Neutrophil (primary cell): ENCODE data around the gene CYP8B1.

Experiments used
- H3K27ac ChIP-seq: fragments of 200-600 bp; sonication (generic); 2 replicates; pipeline ENCODE4 v1.5.1; 2016; ENCODE audit warnings: mild to moderate bottlenecking, moderate library complexity
- H3K27me3 ChIP-seq: fragments of 200-600 bp; sonication (generic); 2 replicates; pipeline ENCODE4 v1.6.0; 2016; ENCODE audit warnings: mild to moderate bottlenecking
- H3K36me3 ChIP-seq: fragments of 200-600 bp; sonication (generic); 2 replicates; pipeline ENCODE4 v1.5.1; 2017
- H3K4me1 ChIP-seq, 2 experiments: fragments of 200-600 bp in 1 of 2; sonication (generic) in 1 of 2; 1 replicate in 1 of 2; 2 replicates in 1 of 2; pipeline versions ENCODE4 v1.5.1 to v1.6.1; 2013 to 2016; ENCODE audit warnings: low read depth in 1 of 2, low read length in 1 of 2, mild to moderate bottlenecking in 1 of 2, moderate library complexity in 1 of 2; ENCODE audit not compliant: control insufficient read depth in 1 of 2, insufficient read depth in 1 of 2
- H3K4me3 ChIP-seq, 2 experiments: fragments of 200-600 bp in 1 of 2; sonication (generic) in 1 of 2; 1 replicate in 1 of 2; 2 replicates in 1 of 2; pipeline ENCODE4 v1.5.1; 2013 to 2016; ENCODE audit warnings: low read depth in 1 of 2, low read length in 1 of 2, mild to moderate bottlenecking in 1 of 2, moderate library complexity in 1 of 2
- H3K9me3 ChIP-seq: fragments of 200-600 bp; sonication (generic); 2 replicates; pipeline ENCODE4 v1.5.1; 2016
- CTCF ChIP-seq: fragments of 200-600 bp; sonication (generic); IDR thresholded peaks from 2 replicates; pipeline ENCODE4 v1.5.1; 2016; ENCODE audit warnings: antibody characterized with exemption

The CYP8B1 gene, protein sequence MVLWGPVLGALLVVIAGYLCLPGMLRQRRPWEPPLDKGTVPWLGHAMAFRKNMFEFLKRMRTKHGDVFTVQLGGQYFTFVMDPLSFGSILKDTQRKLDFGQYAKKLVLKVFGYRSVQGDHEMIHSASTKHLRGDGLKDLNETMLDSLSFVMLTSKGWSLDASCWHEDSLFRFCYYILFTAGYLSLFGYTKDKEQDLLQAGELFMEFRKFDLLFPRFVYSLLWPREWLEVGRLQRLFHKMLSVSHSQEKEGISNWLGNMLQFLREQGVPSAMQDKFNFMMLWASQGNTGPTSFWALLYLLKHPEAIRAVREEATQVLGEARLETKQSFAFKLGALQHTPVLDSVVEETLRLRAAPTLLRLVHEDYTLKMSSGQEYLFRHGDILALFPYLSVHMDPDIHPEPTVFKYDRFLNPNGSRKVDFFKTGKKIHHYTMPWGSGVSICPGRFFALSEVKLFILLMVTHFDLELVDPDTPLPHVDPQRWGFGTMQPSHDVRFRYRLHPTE

GRCh38 chr3:42875325-42876151, at the start of gene CYP8B1:
TSS of gene CYP8B1 (minus strand) at chr3:42875879. CDS start at chr3:42875816, 63 bp downstream.
- Histone ChIP-seq H3K4me3 (no peak within 1 kb of the TSS), H3K27me3 (peaks cover 18% of the 10 kb centered on the region), H3K36me3 (no peaks in the 10 kb centered on the region), H3K9me3 (no peaks in the 10 kb centered on the region), H3K4me1 (peaks cover under 1% of the 10 kb centered on the region in 2 experiments), H3K27ac (no peak within 1 kb of the TSS)
- no peak for TF ChIP-seq CTCF

DNA sequence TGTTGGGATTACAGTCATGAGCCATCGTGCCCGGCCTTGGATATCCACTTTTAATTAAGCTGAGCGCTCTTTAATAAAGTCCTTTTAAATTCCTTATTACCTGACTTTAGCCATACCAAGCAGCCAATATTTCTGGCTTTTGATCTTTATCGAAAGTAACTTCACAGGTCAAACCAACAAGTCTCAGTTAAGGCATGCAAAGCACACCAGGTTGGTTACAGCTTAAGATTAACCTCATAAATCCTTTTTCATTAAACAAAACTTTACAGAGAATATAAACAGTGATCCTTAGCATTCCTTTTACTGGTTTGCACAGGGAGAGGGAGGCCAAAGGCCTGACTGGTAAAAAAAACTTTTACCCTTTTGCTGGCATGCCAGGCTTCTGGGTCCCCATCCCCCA, 47.9 kb upstream of the CYP8B1 start:
- H3K27ac ChIP-seq: no peak overlapping the region
- H3K27me3 ChIP-seq: no peaks in the 10 kb centered on the region
- H3K4me1 ChIP-seq: no peaks in the 10 kb centered on the region
- H3K4me3 ChIP-seq: no peak overlapping the region
- no peaks in the 10 kb centered on the region for H3K9me3 ChIP-seq
- H3K36me3 ChIP-seq: no peaks in the 10 kb centered on the region
- TF ChIP-seq CTCF: no peak

GRCh38 chr3:42914771-42915515, 39.3 kb upstream of the CYP8B1 start:
- no peaks in the 10 kb centered on the region for H3K27me3 ChIP-seq
- H3K4me1 ChIP-seq: no peaks in the 10 kb centered on the region
- peaks cover 13% of the 10 kb centered on the region for H3K9me3 ChIP-seq
- no peak for TF ChIP-seq CTCF
- no peaks in the 10 kb centered on the region for H3K36me3 ChIP-seq
- no peak overlapping the region for H3K27ac ChIP-seq
- no peak overlapping the region for H3K4me3 ChIP-seq

DNA sequence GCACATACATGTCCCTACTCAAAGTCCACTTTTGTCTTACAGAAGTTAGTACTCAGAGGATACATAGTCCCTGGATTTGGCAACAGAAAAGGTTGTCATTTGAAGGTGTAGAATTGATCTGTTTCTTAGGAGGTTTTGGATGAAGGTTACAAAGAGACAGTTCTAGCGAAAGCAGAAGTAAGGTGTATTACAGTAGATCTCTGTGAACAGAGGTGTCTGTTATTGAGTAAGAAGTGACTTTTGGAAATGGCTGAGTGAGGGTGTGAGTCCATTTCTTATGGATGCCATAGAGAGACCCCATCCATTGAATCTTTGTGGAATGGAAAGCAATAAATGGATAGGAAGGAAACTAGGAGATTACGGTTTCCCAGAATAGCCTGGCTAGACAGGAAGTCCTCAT, 35.9 kb upstream of the CYP8B1 start:
- H3K36me3 ChIP-seq: no peaks in the 10 kb centered on the region
- H3K4me3 ChIP-seq: no peak overlapping the region
- H3K27ac ChIP-seq: no peak overlapping the region
- H3K9me3 ChIP-seq: peaks cover 10% of the 10 kb centered on the region
- H3K27me3 ChIP-seq: peaks cover 18% of the 10 kb centered on the region
- no peak for TF ChIP-seq CTCF
- H3K4me1 ChIP-seq: peaks cover 3% of the 10 kb centered on the region in 2 experiments

GRCh38 chr3:42908675-42909074, 33.0 kb upstream of the CYP8B1 start:
- no peak overlapping the region for H3K4me3 ChIP-seq
- H3K9me3 ChIP-seq: no peaks in the 10 kb centered on the region
- H3K27me3 ChIP-seq: peaks cover 46% of the 10 kb centered on the region
- peaks cover 7 to 14% of the 10 kb centered on the region in 2 experiments for H3K4me1 ChIP-seq
- TF ChIP-seq CTCF: no peak
- H3K36me3 ChIP-seq: no peaks in the 10 kb centered on the region
- no peak overlapping the region for H3K27ac ChIP-seq
